ENCODE results near the gene GABRP. TPM values are rescaled to one million over a fixed set of nuclear protein-coding genes. Genes with fewer than 3 reads are reported as not detected.

GABRP gene
- total RNA-seq, 2 experiments from 2014 or later: not detected

DNA sequence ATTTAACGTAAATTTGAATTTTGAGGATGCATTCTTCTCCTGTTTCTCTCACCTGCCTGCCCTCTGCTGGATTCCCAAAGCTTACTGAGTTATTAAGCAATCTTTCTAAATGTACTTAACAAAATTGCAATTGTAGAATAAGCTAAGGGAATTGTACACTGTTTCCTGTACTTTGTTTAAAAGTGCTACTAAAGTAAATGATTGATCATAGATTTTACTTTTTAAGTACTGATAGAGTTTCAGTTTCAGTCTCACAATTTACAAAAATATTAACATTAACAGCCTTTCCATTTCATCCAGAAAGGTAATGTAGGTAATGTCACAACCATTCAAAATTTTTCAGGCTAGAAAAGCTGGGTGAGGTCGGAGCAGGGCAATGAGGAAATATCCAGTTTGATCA is 73.5 kb downstream of the GABRP start:
- ATAC-seq: no peak

DNA sequence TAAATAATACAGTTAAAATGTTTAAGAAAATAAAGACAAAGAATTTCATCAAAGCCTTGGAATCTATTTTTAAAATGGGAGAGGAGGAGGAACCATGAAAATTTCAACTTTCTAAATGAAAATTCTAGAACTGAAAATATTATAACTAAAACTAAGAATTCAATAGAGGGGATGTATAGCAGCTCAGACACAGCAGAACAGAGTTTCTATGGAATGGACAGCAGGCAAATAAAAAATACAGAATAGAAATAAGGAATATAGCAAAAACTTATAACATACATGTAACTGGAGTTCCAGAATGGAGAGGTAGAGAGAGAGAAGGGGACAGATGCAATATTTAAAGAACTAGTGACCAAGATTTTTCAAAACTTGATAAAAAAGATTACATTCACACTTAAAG is 76.9 kb downstream of the GABRP start:
- CTCF ChIA-PET: no interaction called here
- H3K27me3 Mint-ChIP-seq (ENCODE audit: low read depth): peaks cover 28% of the 10 kb centered on the region

More for the DNA sequence above, 73.5 kb downstream of the GABRP start:
- Mint-ChIP-seq H3K9me3 (ENCODE audit: insufficient read depth) (peaks cover 14% of the 10 kb centered on the region), H3K36me3 (ENCODE audit: low read depth) (peaks cover 12% of the 10 kb centered on the region), H3K27ac (no peak overlapping the region), H3K4me1 (ENCODE audit: low read depth) (peaks cover 5% of the 10 kb centered on the region), H3K4me3 (no peak overlapping the region), H3K27me3 (ENCODE audit: low read depth) (peaks cover 11% of the 10 kb centered on the region)
- no peak for DNase-seq
- ChIA-PET POLR2A (no interaction called here), CTCF (no interaction called here)

DNA sequence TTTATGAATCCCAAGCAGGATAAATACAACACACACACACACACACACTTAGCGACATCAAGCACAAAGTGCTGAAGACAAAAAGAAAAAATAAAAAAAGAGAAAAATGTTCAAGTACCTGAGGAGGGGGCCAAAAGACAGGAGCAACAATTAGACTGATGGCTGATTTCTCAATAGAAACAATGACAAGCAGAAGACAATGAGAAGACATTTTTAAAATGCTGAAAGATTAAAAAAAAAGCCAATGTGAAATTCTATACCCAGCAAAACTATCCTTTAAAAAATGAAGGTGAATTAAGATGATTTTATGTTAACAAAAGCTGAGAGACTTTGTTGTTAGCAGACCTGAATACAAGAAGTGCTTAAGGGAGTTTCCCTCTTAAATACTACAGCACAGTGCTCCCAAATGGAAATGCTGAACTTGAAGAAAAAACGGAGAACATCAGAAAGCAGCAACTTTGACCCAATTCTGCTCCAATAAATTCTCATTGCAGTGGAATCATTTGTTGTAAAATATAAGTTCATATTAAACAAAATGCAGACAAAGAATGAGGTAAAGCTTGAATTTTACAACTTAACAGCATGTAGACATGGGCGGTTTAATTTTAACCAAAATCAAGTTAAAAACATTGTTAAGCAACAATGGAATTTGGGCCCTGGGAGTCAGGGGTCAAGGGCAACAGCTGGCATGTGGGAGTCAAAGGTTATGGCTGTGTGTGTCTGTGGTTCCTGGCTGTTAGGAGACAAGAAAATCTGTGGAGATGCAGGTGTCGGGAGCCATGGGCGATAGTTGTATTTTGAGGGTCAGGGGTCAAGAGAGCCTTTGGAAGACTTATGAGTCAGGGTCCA is 77.5 kb downstream of the GABRP start:
- no peak overlapping the region for H3K4me3 Mint-ChIP-seq
- CTCF ChIA-PET: no interaction called here

More for the DNA sequence above, 76.9 kb downstream of the GABRP start:
- Mint-ChIP-seq H3K4me1 (ENCODE audit: low read depth) (peaks cover 5% of the 10 kb centered on the region), H3K36me3 (ENCODE audit: low read depth) (peaks cover 12% of the 10 kb centered on the region), H3K27ac (no peak overlapping the region), H3K4me3 (no peak overlapping the region), H3K9me3 (ENCODE audit: insufficient read depth) (peaks cover 14% of the 10 kb centered on the region)
- POLR2A ChIA-PET: no interaction called here
- ATAC-seq: no peak
- DNase-seq: no peak

DNA sequence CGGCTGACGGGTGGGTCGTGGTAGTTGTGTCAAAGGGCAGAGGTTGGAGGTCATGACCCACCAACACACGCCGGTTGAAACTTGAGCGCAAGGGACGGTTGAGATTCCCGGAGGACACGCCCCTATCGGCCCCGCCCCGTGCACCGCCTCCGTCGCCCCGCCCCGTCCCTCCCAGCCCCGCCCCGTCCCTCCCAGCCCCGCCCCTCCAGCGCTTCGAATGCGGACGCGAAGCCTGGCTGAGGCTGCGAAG is 78.1 kb downstream of the GABRP start:
- Mint-ChIP-seq H3K36me3 (ENCODE audit: low read depth) (peaks cover 12% of the 10 kb centered on the region), H3K9me3 (ENCODE audit: insufficient read depth) (peaks cover 14% of the 10 kb centered on the region), H3K4me3 (no peak overlapping the region), H3K27ac (no peak overlapping the region), H3K27me3 (ENCODE audit: low read depth) (peaks cover 28% of the 10 kb centered on the region), H3K4me1 (ENCODE audit: low read depth) (peaks cover 5% of the 10 kb centered on the region)
- POLR2A ChIA-PET: no interaction called here
- CTCF ChIA-PET: no interaction called here
- no peak for DNase-seq
- no peak for ATAC-seq

More for the DNA sequence above, 77.5 kb downstream of the GABRP start:
- H3K9me3 Mint-ChIP-seq (ENCODE audit: insufficient read depth): peaks cover 14% of the 10 kb centered on the region
- H3K27me3 Mint-ChIP-seq (ENCODE audit: low read depth): peaks cover 28% of the 10 kb centered on the region
- DNase-seq (no peak), ATAC-seq (no peak)
- H3K27ac Mint-ChIP-seq: no peak overlapping the region
- POLR2A ChIA-PET: no interaction called here
- peaks cover 5% of the 10 kb centered on the region for H3K4me1 Mint-ChIP-seq (ENCODE audit: low read depth)
- peaks cover 12% of the 10 kb centered on the region for H3K36me3 Mint-ChIP-seq (ENCODE audit: low read depth)

DNA sequence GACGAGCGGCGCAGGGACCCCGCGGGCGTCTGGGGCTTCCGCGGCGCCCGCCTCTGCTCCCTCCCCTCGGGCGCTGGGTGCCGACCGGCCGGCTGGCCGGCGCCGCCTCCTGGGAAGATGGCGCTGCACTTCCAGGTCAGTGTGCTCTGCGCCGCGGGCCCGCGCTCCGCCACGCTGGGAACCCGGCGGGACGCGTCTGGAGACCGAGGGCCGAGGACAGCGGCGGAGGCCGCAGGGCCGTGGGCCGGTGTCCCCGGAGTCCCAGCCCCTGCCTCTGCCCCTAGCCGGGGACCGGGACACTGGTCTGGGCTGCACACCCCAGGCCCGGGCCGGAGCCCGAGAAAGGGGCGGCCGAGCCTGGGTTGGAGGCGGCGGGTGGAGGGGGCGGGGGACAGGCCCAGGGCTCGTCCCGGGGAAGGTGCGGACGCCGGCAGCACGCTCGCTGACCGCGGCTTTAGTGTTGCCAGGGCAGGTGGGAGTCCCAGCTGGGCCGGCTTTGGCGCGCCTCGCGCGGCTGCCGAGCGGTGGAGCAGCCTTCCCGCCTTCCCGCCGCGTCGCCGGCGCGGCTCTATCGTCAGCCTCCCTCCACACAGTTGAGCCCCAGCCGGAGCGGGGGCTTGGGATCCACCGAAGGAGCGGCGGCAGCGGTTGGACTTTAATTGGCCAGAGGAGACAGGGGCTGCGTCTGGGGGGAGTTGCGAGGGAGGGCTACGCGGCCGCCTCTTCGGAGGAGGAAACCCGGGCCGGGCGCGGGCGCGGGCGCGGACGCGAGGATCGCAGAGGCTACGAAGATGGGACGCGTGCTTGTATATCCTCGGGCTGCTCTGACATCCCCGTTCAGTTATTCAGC is 78.6 kb downstream of the GABRP start, which contains the start of gene RANBP17:
TSS of gene RANBP17 (plus strand) at position 102 of the 850 bp plus-strand sequence.
- Mint-ChIP-seq H3K27me3 (ENCODE audit: low read depth) (peaks cover 28% of the 10 kb centered on the region), H3K36me3 (ENCODE audit: low read depth) (peaks cover 12% of the 10 kb centered on the region), H3K9me3 (ENCODE audit: insufficient read depth) (peaks cover 14% of the 10 kb centered on the region), H3K4me3 (no peak within 1 kb of the TSS), H3K27ac (no peak within 1 kb of the TSS), H3K4me1 (ENCODE audit: low read depth) (peaks cover 5% of the 10 kb centered on the region)
- ATAC-seq: no peak
- ChIA-PET CTCF (no interaction called here), POLR2A (no interaction called here)
- DNase-seq: no peak

DNA sequence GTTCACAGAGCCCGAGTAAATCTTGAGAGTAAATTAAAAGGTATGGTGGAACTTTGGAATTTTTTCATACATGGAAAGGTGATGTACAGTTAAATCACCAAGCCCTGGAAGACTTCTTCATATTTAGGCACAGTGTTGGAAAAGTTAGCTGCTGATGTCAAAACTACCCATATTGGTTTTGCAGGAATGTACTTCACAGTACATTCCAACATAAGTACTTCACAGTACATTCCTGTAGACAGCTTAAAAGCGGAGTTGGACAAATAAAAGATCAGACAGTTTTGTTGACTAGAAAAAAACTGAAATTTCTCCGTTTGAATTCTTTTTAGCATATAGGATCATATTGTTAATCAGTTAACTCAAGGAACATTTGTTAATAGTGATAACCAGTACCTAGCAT is 80.1 kb downstream of the GABRP start:
- H3K27me3 Mint-ChIP-seq (ENCODE audit: low read depth): peaks cover 28% of the 10 kb centered on the region
- ChIA-PET CTCF (no interaction called here), POLR2A (no interaction called here)
- ATAC-seq: no peak
- no peak overlapping the region for H3K4me3 Mint-ChIP-seq
- H3K4me1 Mint-ChIP-seq (ENCODE audit: low read depth): peaks cover 5% of the 10 kb centered on the region
- peaks cover 14% of the 10 kb centered on the region for H3K9me3 Mint-ChIP-seq (ENCODE audit: insufficient read depth)
- H3K27ac Mint-ChIP-seq: no peak overlapping the region
- H3K36me3 Mint-ChIP-seq (ENCODE audit: low read depth): peaks cover 12% of the 10 kb centered on the region
- no peak for DNase-seq

Other genes starting within 250 kb of the GABRP start
- gene RANBP17, start 78.3 kb downstream of the GABRP start, total RNA-seq: under 1 TPM in 1 of 2 experiments, not detected in 1; 0.13 TPM

All from activated CD8-positive, alpha-beta T cell treated with anti-CD3 and anti-CD28 coated beads, Interleukin-2, amount 10 ng/mL, durations not matched to agents 7 days and 5 days (primary cell).